HG02870 (cell line): ENCODE measurements around the gene CRHR1.
"Not testable (repeated sequence)": the region's sequence is repeated elsewhere in the genome, so short reads cannot be mapped to it uniquely, and the experiment has no call there.

ENCODE experiments used
- ATAC-seq: cut with Tn5 transposase; IDR thresholded peaks from one replicate; pipeline ENCODE4 v1.9.1; 2021; ENCODE audit warnings: mild to moderate bottlenecking, moderate library complexity; ENCODE audit not compliant: unreplicated experiment

CRHR1 gene

DNA sequence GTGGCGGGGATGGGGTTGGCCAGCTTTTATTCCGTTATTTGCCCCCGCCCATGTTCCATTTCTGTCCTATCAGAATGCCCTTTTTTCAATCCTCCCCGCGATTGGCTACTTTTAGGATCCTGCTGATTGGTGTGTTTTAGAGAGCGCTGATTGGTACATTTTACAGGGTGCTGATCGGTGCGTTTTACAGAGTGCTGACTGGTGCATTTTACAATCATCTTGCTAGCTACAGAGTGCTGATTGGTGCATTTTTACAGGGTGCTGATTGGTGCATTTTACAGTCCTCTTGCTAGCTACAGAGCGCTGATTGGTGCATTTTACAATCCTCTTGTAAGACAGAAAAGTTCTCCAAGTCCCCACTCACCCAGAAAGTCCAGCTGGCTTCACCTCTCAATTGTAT is 78.0 kb downstream of the CRHR1 start:
- not testable (repeated sequence) for ATAC-seq

DNA sequence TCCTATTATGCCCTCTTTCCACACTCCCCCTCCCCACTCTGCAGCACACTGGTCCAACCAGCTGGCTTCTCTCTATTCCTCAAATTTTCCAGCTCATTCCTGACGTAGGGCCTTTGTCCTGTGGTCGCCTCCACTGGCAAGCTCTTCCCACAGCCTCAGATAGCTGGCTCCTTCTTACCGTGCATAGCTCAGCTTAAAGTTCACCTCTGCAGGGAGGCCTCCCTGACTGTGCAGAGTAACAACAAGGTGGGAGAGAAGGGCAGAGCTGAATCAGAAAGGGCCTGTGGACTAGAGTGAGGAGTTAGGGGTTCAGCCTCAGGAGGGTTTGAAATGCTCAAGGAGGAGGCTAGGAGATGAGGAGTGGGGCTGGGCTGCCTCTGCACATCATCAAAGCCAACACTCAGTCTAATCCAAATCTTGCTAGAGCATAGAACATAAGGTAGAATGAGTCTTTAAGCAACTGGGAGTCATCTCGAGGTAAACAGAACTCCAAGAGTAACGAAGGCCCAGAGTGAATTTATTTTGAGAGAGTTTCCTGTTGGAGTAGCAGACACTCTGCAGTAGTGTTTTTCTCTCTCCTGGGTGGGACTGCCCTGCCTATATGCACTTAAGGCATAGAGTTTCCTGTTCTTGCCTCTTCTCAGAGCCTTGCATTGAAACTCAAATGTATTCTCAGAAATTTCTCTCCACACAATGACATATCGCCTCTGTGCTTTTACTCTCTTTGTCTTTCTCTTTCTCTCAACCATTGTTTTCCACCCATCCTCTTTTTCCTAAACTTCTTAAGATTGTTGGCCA is 79.9 kb downstream of the CRHR1 start:
- no peak for ATAC-seq

DNA sequence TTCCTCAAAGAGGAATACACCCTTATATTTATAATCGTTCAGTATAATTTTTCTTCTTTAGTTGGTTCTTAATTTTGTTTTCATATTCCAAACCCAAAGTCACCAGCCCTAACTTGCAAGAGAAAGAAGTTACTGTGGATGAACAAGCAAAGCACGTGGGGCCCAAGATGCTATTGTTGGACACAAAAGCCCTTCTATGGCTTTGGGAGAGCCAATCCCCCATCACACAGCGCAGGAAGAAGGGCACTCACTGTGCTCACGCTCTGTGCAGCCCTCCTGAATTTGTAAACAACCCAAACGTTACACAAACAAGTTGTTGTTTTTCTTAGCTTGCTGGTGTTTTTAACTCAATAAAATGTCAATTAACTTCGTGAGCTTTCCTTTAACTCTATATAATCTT is 83.1 kb downstream of the CRHR1 start:
- no peak for ATAC-seq

DNA sequence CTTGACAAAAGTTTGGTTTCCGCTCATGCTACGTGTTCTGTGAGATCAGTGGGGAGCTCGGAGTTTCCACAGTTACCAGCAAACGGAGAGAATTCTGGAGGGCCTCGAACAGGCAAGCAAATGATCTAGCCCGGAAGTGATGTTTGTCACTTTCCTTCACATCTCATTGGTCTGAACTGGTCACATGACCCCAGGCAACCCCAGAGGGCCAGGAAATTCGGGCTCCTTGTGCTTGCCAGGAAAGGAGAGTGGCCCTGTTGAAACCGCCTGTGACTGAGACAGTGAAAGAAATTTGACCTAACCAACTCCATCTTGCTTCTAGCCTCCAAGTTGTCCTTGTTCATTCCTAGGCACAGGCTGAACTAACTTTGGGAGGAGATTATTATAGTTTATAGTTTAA is 83.6 kb downstream of the CRHR1 start:
- ATAC-seq, result no peak

- no peak for ATAC-seq
Measured at GRCh38 chr17:45868276-45868675, 84.2 kb downstream of the CRHR1 start.

GRCh38 chr17:45869676-45870341 is 85.7 kb downstream of the CRHR1 start:
- ATAC-seq, result no peak

GRCh38 chr17:45870342-45870974 is 86.3 kb downstream of the CRHR1 start:
- ATAC-seq, result no peak

DNA sequence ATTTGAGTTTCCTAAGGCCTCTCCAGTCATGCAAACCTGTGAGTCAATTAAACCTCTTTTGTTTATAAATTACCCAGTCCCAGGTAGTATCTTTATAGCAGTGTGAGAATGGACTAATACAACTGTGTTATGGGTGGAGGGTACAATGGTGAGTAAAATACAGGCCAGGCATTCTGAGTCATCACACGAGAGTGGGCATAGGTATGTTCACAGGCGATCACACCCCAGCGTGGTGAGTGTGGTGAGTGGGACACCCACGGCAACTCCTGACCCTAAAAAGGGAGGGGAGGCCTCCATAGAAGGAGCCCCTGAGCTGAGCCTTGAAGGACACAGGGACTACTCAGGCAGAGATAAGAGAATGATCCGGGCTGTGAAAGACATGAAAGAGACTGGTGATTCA is 87.6 kb downstream of the CRHR1 start:
- no peak for ATAC-seq

GRCh38 chr17:45873728-45874127 is 89.6 kb downstream of the CRHR1 start:
- no peak for ATAC-seq

GRCh38 chr17:45874151-45874550 is 90.0 kb downstream of the CRHR1 start:
- no peak for ATAC-seq

- ATAC-seq, result no peak
Measured at GRCh38 chr17:45876539-45876938, 92.4 kb downstream of the CRHR1 start.

DNA sequence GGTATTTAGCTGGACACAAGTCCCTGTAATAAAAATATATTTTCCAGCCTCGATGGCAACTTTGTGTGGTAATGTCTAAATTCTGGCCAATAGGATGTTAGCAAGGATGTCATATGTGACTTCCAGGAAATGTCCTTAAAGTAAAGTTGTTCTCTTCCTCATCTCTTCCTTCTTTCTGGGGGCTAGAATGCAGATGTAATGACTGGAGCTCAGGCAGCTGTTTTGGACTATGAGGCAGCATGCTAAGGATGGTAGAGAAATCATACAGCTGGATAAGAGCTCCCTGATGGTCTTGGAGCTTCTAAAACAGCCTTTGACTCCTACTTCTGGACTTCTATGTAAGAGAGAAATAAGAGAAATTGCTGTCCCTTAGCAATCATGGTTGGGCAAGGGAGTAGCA is 93.3 kb downstream of the CRHR1 start:
- no peak for ATAC-seq

GRCh38 chr17:45883063-45883462 is 98.9 kb downstream of the CRHR1 start:
- ATAC-seq, result no peak
